ENCODE measurements around the gene RPL18.

DNA sequence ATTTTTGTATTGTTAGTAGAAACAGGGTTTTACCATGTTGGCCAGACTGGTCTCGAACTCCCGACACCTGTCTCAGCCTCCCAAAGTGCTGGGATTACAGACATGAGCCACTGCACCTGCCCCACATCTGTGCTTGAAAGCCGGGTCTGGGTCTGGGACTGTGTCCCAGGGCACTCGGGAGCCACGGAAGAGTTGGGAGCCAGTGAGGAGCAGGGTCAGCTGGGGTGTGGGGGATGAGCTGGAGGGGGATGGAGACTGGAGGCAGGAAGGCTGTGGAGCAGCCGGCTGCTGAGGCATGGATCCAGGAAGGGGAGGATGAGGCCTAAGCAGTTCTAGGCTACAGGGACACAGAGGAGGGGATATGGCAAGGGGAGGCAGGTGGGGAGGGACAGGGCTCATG is 23.1 kb downstream of the RPL18 start:
- TF ChIP-seq, protein P1, sequence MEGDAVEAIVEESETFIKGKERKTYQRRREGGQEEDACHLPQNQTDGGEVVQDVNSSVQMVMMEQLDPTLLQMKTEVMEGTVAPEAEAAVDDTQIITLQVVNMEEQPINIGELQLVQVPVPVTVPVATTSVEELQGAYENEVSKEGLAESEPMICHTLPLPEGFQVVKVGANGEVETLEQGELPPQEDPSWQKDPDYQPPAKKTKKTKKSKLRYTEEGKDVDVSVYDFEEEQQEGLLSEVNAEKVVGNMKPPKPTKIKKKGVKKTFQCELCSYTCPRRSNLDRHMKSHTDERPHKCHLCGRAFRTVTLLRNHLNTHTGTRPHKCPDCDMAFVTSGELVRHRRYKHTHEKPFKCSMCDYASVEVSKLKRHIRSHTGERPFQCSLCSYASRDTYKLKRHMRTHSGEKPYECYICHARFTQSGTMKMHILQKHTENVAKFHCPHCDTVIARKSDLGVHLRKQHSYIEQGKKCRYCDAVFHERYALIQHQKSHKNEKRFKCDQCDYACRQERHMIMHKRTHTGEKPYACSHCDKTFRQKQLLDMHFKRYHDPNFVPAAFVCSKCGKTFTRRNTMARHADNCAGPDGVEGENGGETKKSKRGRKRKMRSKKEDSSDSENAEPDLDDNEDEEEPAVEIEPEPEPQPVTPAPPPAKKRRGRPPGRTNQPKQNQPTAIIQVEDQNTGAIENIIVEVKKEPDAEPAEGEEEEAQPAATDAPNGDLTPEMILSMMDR (conservative IDR thresholded peaks at IDR 0.05), result no peak
- no peak for TF ChIP-seq ZFX (IDR thresholded peaks at IDR 0.05)

Data from C4-2B (cell line).